Left lobe of liver (tissue), 1 donor: ENCODE results near the gene BIN2. TPM values are rescaled to one million over a fixed set of nuclear protein-coding genes. Genes with fewer than 3 reads are reported as not detected.

ENCODE experiments used
- total RNA-seq: library from RNA; stranded (reverse); gene quantifications from one replicate; pipeline ENCODE4 v1.2.1, GENCODE V29; 2021
- donor health status: DM: no; HTN: yes; CAD: no.

Gene BIN2
- total RNA-seq, 1 donor from 2014 or later: 2.7 TPM

Other genes with a start within 250 kb of the BIN2 start
- 5.7 TPM for gene CSRNP2, start 240.6 kb downstream of the BIN2 start, total RNA-seq
- gene TFCP2, start 151.0 kb downstream of the BIN2 start, total RNA-seq: 7.7 TPM
- gene POU6F1, start 106.1 kb downstream of the BIN2 start, total RNA-seq: 7.3 TPM
- gene DAZAP2, start 85.3 kb downstream of the BIN2 start, total RNA-seq: 74.5 TPM
- 4.0 TPM for gene SMAGP, start 53.8 kb downstream of the BIN2 start, total RNA-seq
- gene CELA1, start 22.5 kb upstream of the BIN2 start, total RNA-seq: not detected
- 1.7 TPM for gene GALNT6, start 67.2 kb upstream of the BIN2 start, total RNA-seq
- 0.35 TPM for gene SLC4A8, start 100.7 kb upstream of the BIN2 start, total RNA-seq